AG04450 (cell line): ENCODE results near the gene GP2. TPM values are rescaled to one million over a fixed set of nuclear protein-coding genes. Genes with fewer than 3 reads are reported as not detected.
"Not testable (repeated sequence)": the region's sequence is repeated elsewhere in the genome, so short reads cannot be mapped to it uniquely, and the experiment has no call there.

Experiments
- CTCF ChIA-PET: fragments of 300-600, 350-600 bp; formaldehyde crosslinking; extraction: SDS; loops from one replicate; lab custom pipeline; 2022; ENCODE audit warnings: antibody characterized with exemption, inconsistent platforms; lab: Charles Lee
- POLR2A ChIA-PET: fragments of 350-600 bp; formaldehyde crosslinking; extraction: SDS; loops from one replicate; lab custom pipeline; 2021; ENCODE audit warnings: antibody characterized with exemption, inconsistent platforms; lab: Yijun Ruan, JAX
- DNase-seq: peaks from one replicate; pipeline ENCODE4 v3.0.0-alpha.2; 2011; ENCODE audit warnings: low read depth, low spot score
- H3K27ac ChIP-seq: one replicate; pipeline ENCODE4 v1.5.1; 2012; ENCODE audit warnings: low read depth, low read length, control low read depth
- H3K27me3 ChIP-seq: one replicate; pipeline ENCODE4 v1.6.0; 2012; ENCODE audit warnings: low read length; ENCODE audit not compliant: control insufficient read depth, insufficient read depth
- H3K4me3 ChIP-seq: 2 replicates; pipeline ENCODE4 v1.5.1; 2011; ENCODE audit warnings: mild to moderate bottlenecking, low read depth, low read length, control low read depth
- H3K9me3 ChIP-seq: 2 replicates; pipeline ENCODE4 v1.5.1; 2012; ENCODE audit warnings: low read length; ENCODE audit not compliant: control insufficient read depth, insufficient read depth
- CTCF ChIP-seq: IDR thresholded peaks from 2 replicates; pipeline ENCODE4 v1.5.1; 2011; ENCODE audit warnings: low read depth, low read length, control low read depth, inconsistent platforms
- polyA plus RNA-seq: library from polyadenylated mRNA; depleted of rRNA; stranded (reverse); fragments of >200 nt; gene quantifications from 2 replicates; pipeline ENCODE4 v1.2.3, GENCODE V29; 2011

The GP2 gene
- polyA plus RNA-seq, 1 experiment: not detected

- Histone ChIP-seq H3K27me3 (no peaks in the 10 kb centered on the region), H3K4me3 (no peak overlapping the region), H3K9me3 (peaks cover 19% of the 10 kb centered on the region), H3K27ac (no peak overlapping the region)
- ChIA-PET CTCF (no interaction called here), POLR2A (no interaction called here)
- DNase-seq: no peak
- no peak for TF ChIP-seq CTCF
Measured at GRCh38 chr16:20326321-20326720, 992 bp downstream of the GP2 start.

DNA sequence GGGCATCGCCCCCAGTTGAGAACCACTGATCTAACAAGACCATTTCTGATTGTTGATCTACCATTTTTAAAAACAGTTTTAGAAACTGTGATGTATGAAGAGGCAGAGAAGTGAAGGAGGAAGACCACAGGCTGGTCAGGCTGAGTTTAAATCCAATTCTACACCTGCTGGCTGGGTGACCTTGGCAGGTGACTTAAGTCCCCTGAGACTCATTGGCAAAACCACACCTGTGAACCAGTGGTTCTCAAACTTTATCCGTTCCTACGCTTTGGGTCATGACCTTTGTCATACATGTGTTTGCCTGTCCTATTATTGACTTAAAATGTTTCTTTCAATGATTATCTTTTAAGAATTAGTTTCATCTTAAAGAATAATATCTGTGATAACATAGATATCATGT is 2.3 kb downstream of the GP2 start:
- ChIA-PET CTCF (no interaction called here), POLR2A (no interaction called here)
- no peak for TF ChIP-seq CTCF
- H3K27me3 ChIP-seq: no peaks in the 10 kb centered on the region
- no peak overlapping the region for H3K4me3 ChIP-seq
- DNase-seq: no peak
- H3K9me3 ChIP-seq: peaks cover 16% of the 10 kb centered on the region
- H3K27ac ChIP-seq: no peak overlapping the region

- Histone ChIP-seq H3K9me3 (peaks cover 16% of the 10 kb centered on the region), H3K27me3 (no peaks in the 10 kb centered on the region), H3K4me3 (no peak overlapping the region), H3K27ac (no peak overlapping the region)
- no peak for TF ChIP-seq CTCF
- ChIA-PET CTCF (no interaction called here), POLR2A (no interaction called here)
- DNase-seq: no peak
Measured at GRCh38 chr16:20323591-20324117, 3.7 kb downstream of the GP2 start.

DNA sequence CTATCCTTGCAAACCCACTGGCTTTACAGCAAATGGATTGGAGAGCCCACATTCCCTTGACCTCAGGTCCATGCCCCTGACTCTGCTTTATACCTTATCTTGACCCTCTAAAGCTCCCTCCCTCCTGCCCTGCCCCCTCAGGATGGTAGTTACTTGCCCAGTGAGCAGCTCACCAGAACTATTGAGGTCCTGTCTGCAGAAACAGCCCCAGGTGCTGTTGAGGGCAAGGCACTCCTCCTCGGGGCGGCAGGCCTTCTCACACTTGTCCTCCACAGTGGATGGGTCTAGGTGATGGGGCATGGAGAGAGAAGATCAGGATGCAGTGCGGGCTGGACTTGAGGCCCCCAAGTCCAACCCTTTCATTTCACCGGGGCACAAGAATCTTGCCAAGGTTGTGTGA is 4.6 kb downstream of the GP2 start:
- CTCF ChIA-PET: no interaction called here
- TF ChIP-seq CTCF: no peak

DNA sequence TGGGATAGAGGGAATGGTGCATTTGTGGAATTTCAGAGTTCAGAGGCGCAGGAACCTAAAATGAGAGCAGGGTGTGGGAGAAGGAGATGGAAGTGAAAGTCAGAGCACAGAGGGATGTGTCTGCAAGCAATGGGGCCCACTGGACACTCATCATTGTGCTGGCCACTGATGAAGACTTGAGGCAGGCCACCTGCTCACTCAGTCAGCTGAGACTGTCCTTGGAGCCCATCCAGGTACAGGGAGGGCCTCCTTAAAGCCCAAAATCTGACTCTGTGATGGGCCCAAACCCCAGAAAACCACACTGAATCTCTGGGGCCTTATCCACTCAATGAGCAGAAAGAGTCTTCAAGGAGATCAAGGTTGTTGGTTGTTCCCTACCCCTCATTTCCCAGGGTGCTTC is 5.6 kb downstream of the GP2 start:
- POLR2A ChIA-PET: no interaction called here
- no peak for TF ChIP-seq CTCF
- CTCF ChIA-PET: no interaction called here
- DNase-seq: no peak
- Histone ChIP-seq H3K27ac (no peak overlapping the region), H3K9me3 (peaks cover 10% of the 10 kb centered on the region), H3K27me3 (no peaks in the 10 kb centered on the region), H3K4me3 (no peak overlapping the region)

More for the DNA sequence above, 4.6 kb downstream of the GP2 start:
- DNase-seq: no peak
- Histone ChIP-seq H3K27ac (no peak overlapping the region), H3K4me3 (no peak overlapping the region), H3K27me3 (no peaks in the 10 kb centered on the region), H3K9me3 (peaks cover 16% of the 10 kb centered on the region)
- POLR2A ChIA-PET: no interaction called here

- DNase-seq, H3K4me3 ChIP-seq, H3K27me3 ChIP-seq, POLR2A ChIA-PET, H3K27ac ChIP-seq, CTCF ChIA-PET: not testable (repeated sequence)
- H3K9me3 ChIP-seq: peaks cover 10% of the 10 kb centered on the region
Measured at GRCh38 chr16:20321051-20321450, 6.3 kb downstream of the GP2 start.
